HepG2 (cell line): ENCODE data around the gene UTP3. TPM values are rescaled to one million over a fixed set of nuclear protein-coding genes. Genes with fewer than 3 reads are reported as not detected.
"Not testable (repeated sequence)": the region's sequence is repeated elsewhere in the genome, so short reads cannot be mapped to it uniquely, and the experiment has no call there.

Experiments
- ATAC-seq: fragments of 200-7000 bp; cut with Tn5 transposase; 3 replicates; pipeline ENCODE4 v1.9.1; 2020; ENCODE audit warnings: mild to moderate bottlenecking, moderate library complexity
- BruUV-seq: library from RNA; stranded (reverse); fragments of 400-500 nt; replicated peaks from 2 replicates; lab custom pipeline; 2021; lab: Mats Ljungman, UMichigan
- CTCF ChIA-PET: fragments of 300-600 bp; formaldehyde crosslinking; extraction: SDS; loops from one replicate; lab custom pipeline; 2021; ENCODE audit warnings: low total read pairs, inconsistent platforms, low intra/inter-chr PET ratio; lab: Yijun Ruan, JAX
- POLR2A ChIA-PET: fragments of 350-600 bp; sonication (Branson Sonifier 250); formaldehyde crosslinking; loops from one replicate; lab custom pipeline; 2020; ENCODE audit warnings: antibody characterized with exemption, inconsistent platforms; lab: Yijun Ruan, JAX
- DNase-seq: peaks from one replicate; pipeline ENCODE4 v3.0.0-alpha.2; 2015; ENCODE audit warnings: low spot score
- FAIRE-seq: peaks from 3 replicates; lab custom pipeline; 2011; peaks lifted over from hg19 to GRCh38; lab: Jason Lieb, UNC
- H2AFZ ChIP-seq: one replicate; pipeline ENCODE4 v1.6.1; 2011; ENCODE audit warnings: low read length, inconsistent platforms
- H3K27ac ChIP-seq: fragments of 300-600 bp; 3 replicates; pipeline ENCODE4 v1.8.0; 2011; ENCODE audit warnings: mixed run types, mild to moderate bottlenecking, mixed read lengths, low read length, inconsistent platforms; ENCODE audit not compliant: insufficient read depth; ENCODE audit errors: extremely low read length
- H3K27me3 ChIP-seq, 2 experiments: fragments of 200-600 bp in 1 of 2; 2 replicates in 1 of 2; 3 replicates in 1 of 2; pipeline versions ENCODE4 v1.6.0 to v1.8.0; 2011; ENCODE audit warnings: low read length in 2 of 2, mild to moderate bottlenecking in 2 of 2, moderate library complexity in 2 of 2, inconsistent platforms in 1 of 2; ENCODE audit not compliant: insufficient read depth in 2 of 2, control insufficient read depth in 1 of 2
- H3K36me3 ChIP-seq, 2 experiments: fragments of 200-600 bp in 1 of 2; replicated peaks in 1 of 2; 2 replicates in 1 of 2; 3 replicates in 1 of 2; pipeline versions ENCODE4 v1.5.1 to v1.8.0; 2011; ENCODE audit warnings: low read length in 2 of 2, inconsistent platforms in 1 of 2; ENCODE audit not compliant: insufficient read depth in 2 of 2, control insufficient read depth in 1 of 2
- H3K4me1 ChIP-seq: 2 replicates; pipeline ENCODE4 v1.5.1; 2012; ENCODE audit warnings: low read length, inconsistent platforms; ENCODE audit not compliant: insufficient read depth
- H3K4me2 ChIP-seq: 2 replicates; pipeline ENCODE4 v1.6.0; 2011; ENCODE audit warnings: low read depth, low read length, inconsistent platforms
- H3K4me3 ChIP-seq, 3 experiments: fragments of 200-600 bp in 1 of 3; sonication (generic), shearing (Covaris generic) in 1 of 3; replicated peaks in 1 of 3; 2 replicates each; pipeline ENCODE4 v1.5.1; 2011 to 2016; ENCODE audit warnings: low read length in 3 of 3, inconsistent platforms in 2 of 3, low read depth in 2 of 3, mild to moderate bottlenecking in 2 of 3, control low read depth in 1 of 3, mixed read lengths in 1 of 3; ENCODE audit not compliant: insufficient read depth in 1 of 3
- H3K79me2 ChIP-seq: one replicate; pipeline ENCODE4 v1.6.1; 2011; ENCODE audit warnings: low read length, inconsistent platforms; ENCODE audit not compliant: insufficient read depth
- H3K9ac ChIP-seq: 2 replicates; pipeline ENCODE4 v1.6.0; 2011; ENCODE audit warnings: mild to moderate bottlenecking, low read depth, low read length, inconsistent platforms; ENCODE audit not compliant: insufficient read depth
- H3K9me3 ChIP-seq: 2 replicates; pipeline ENCODE4 v1.5.1; 2012; ENCODE audit warnings: mild to moderate bottlenecking, low read length
- H4K20me1 ChIP-seq: 2 replicates; pipeline ENCODE4 v1.6.0; 2011; ENCODE audit warnings: inconsistent platforms, mild to moderate bottlenecking, low read length, moderate library complexity; ENCODE audit not compliant: insufficient read depth
- CTCF ChIP-seq: sonication (generic); formaldehyde crosslinking; IDR thresholded peaks from 2 replicates; pipeline ENCODE4 v1.5.0; 2020; ENCODE audit warnings: mild to moderate bottlenecking, missing genetic modification reagents, moderate library complexity
- GATAD2A ChIP-seq: IDR thresholded peaks from 2 replicates; pipeline ENCODE4 v1.6.1; 2016
- HNF4A ChIP-seq: sonication (generic); formaldehyde crosslinking; IDR thresholded peaks from 2 replicates; pipeline ENCODE4 v1.4.0; 2020; ENCODE audit warnings: missing genetic modification reagents
- HOXA3 ChIP-seq: sonication (generic); formaldehyde crosslinking; IDR thresholded peaks from 2 replicates; pipeline ENCODE4 v1.5.0; 2020; ENCODE audit warnings: missing genetic modification reagents
- NR2F6 ChIP-seq, 2 experiments: IDR thresholded peaks; 2 replicates each; pipeline ENCODE4 v1.6.1; 2016; ENCODE audit warnings: antibody characterized with exemption in 1 of 2, mild to moderate bottlenecking in 1 of 2
- ZBTB33 ChIP-seq: sonication (generic); formaldehyde crosslinking; IDR thresholded peaks from 2 replicates; pipeline ENCODE4 v1.4.0; 2020; ENCODE audit warnings: missing genetic modification reagents
- ZNF281 ChIP-seq: sonication (generic); formaldehyde crosslinking; IDR thresholded peaks from 2 replicates; pipeline ENCODE4 v1.4.0; 2020; ENCODE audit warnings: missing genetic modification reagents, borderline replicate concordance
- ZNF460 ChIP-seq: sonication (generic); formaldehyde crosslinking; IDR thresholded peaks from 2 replicates; pipeline ENCODE4 v1.5.1; 2020; ENCODE audit warnings: missing genetic modification reagents, mild to moderate bottlenecking, borderline replicate concordance
- WGBS: methylation state at CpG from one replicate; pipeline ENCODE4 v1.1.6; 2017; ENCODE audit warnings: low lambda C conversion rate; 5-methylcytosine and 5-hydroxymethylcytosine counted together
- in situ Hi-C: cut with HindIII; loops from 2 replicates; pipeline ENCODE4 v1.10.0; 2017; ENCODE audit warnings: low pct_unique_long_range_greater_than_20kb; ENCODE audit not compliant: extremely low pct_ligation_motif_present
- intact Hi-C: fragments of 100-400 bp; cut with micrococcal nuclease; formaldehyde crosslinking; loops from one replicate; pipeline ENCODE4 v1.10.0; 2022; ENCODE audit not compliant: unreplicated experiment
- polyA plus RNA-seq, 8 experiments: library from polyadenylated mRNA; depleted of rRNA in 3 of 8; stranded (reverse) in 7 of 8; unstranded in 1 of 8; fragments of >200 nt; fragmentation: Illumina TruSeq in 4 of 8; extraction: Trizol in 4 of 8; gene quantifications; 2 replicates each; pipeline versions ENCODE4 v1.2.1 to v1.2.3, GENCODE V29; 2011 to 2016; ENCODE audit warnings: low read depth in 4 of 8, missing spikeins in 1 of 8, mixed read lengths in 1 of 8; ENCODE audit not compliant: insufficient read depth in 1 of 8
- total RNA-seq, 5 experiments: library from RNA; depleted of rRNA; stranded (reverse); fragments of >200 nt; fragmentation: Illumina TruSeq; extraction: Trizol; gene quantifications; 2 replicates each; pipeline ENCODE4 v1.2.3, GENCODE V29; 2016; ENCODE audit warnings: low read depth in 1 of 5
- TF ChIP-seq, protein P1 (sequence below): IDR thresholded peaks from 2 replicates; pipeline ENCODE4 v1.4.0; 2020; ENCODE audit warnings: mild to moderate bottlenecking, missing genetic modification reagents
- TF ChIP-seq, protein P2 (sequence below): sonication (generic); formaldehyde crosslinking; IDR thresholded peaks from 2 replicates; pipeline ENCODE4 v1.5.0; 2020; ENCODE audit warnings: mild to moderate bottlenecking, missing genetic modification reagents

Gene UTP3
- total and polyA plus RNA-seq, 2 of the 13 experiments (the other 11 are each of a cell fraction or from before 2014, with no cell fraction given), result 6.9 to 19.5 TPM

GRCh38 chr4:70735915-70736314, 47.6 kb downstream of the UTP3 start:
- H3K9ac ChIP-seq, H3K79me2 ChIP-seq: not testable (repeated sequence)
- TF ChIP-seq, protein P1, sequence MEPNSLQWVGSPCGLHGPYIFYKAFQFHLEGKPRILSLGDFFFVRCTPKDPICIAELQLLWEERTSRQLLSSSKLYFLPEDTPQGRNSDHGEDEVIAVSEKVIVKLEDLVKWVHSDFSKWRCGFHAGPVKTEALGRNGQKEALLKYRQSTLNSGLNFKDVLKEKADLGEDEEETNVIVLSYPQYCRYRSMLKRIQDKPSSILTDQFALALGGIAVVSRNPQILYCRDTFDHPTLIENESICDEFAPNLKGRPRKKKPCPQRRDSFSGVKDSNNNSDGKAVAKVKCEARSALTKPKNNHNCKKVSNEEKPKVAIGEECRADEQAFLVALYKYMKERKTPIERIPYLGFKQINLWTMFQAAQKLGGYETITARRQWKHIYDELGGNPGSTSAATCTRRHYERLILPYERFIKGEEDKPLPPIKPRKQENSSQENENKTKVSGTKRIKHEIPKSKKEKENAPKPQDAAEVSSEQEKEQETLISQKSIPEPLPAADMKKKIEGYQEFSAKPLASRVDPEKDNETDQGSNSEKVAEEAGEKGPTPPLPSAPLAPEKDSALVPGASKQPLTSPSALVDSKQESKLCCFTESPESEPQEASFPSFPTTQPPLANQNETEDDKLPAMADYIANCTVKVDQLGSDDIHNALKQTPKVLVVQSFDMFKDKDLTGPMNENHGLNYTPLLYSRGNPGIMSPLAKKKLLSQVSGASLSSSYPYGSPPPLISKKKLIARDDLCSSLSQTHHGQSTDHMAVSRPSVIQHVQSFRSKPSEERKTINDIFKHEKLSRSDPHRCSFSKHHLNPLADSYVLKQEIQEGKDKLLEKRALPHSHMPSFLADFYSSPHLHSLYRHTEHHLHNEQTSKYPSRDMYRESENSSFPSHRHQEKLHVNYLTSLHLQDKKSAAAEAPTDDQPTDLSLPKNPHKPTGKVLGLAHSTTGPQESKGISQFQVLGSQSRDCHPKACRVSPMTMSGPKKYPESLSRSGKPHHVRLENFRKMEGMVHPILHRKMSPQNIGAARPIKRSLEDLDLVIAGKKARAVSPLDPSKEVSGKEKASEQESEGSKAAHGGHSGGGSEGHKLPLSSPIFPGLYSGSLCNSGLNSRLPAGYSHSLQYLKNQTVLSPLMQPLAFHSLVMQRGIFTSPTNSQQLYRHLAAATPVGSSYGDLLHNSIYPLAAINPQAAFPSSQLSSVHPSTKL (CRISPR knock-in tag), result 0 out of 2 replicates have a peak, but pooled peaks have one; percentile 19
- TF ChIP-seq HNF4A (CRISPR knock-in tag) (peak; percentile 66), ZNF281 (CRISPR knock-in tag) (peak; percentile 48; the same call in 1 of the 2 replicates), ZBTB33 (CRISPR knock-in tag) (0 out of 2 replicates have a peak, but pooled peaks have one; percentile 9), ZNF460 (CRISPR knock-in tag) (peak; percentile 85), NR2F6 (IDR thresholded peaks at IDR 0.05) (peak; percentile 46; the same call in 1 of the 2 replicates), NR2F6 (CRISPR knock-in tag; IDR thresholded peaks at IDR 0.05) (peak; percentile 64), CTCF (CRISPR knock-in tag) (peak; percentile 42), GATAD2A (0 out of 2 replicates have a peak, but pooled peaks have one; percentile 26), HOXA3 (CRISPR knock-in tag) (0 out of 2 replicates have a peak, but pooled peaks have one; percentile 20)
- TF ChIP-seq, protein P2, sequence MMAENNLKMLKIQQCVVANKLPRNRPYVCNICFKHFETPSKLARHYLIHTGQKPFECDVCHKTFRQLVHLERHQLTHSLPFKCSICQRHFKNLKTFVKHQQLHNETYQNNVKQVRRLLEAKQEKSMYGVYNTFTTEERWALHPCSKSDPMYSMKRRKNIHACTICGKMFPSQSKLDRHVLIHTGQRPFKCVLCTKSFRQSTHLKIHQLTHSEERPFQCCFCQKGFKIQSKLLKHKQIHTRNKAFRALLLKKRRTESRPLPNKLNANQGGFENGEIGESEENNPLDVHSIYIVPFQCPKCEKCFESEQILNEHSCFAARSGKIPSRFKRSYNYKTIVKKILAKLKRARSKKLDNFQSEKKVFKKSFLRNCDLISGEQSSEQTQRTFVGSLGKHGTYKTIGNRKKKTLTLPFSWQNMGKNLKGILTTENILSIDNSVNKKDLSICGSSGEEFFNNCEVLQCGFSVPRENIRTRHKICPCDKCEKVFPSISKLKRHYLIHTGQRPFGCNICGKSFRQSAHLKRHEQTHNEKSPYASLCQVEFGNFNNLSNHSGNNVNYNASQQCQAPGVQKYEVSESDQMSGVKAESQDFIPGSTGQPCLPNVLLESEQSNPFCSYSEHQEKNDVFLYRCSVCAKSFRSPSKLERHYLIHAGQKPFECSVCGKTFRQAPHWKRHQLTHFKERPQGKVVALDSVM (CRISPR knock-in tag), result 0 out of 2 replicates have a peak, but pooled peaks have one; percentile 20

More at GRCh38 chr4:70735915-70736314, 47.6 kb downstream of the UTP3 start:
- in situ Hi-C loops, CTCF ChIA-PET, H4K20me1 ChIP-seq, H3K36me3 ChIP-seq, H3K27ac ChIP-seq, H3K27me3 ChIP-seq, H3K9me3 ChIP-seq, H3K4me2 ChIP-seq, H3K4me3 ChIP-seq, H2AFZ ChIP-seq, FAIRE-seq, BruUV-seq: not testable (repeated sequence)
- ATAC-seq (peak; percentile 53; the same call in 2 of the 3 replicates), DNase-seq (peak; percentile 33)
- intact Hi-C loops, result loop anchor here (2.0 kb wide), 1 partner anchor 31 kb away; no protein-coding TSS in a partner anchor
- H3K4me1 ChIP-seq, result peaks cover 36% of the 10 kb centered on the region
- 51% methylated on average over 2 of the region's 2 CpGs for WGBS
- POLR2A ChIA-PET, result interaction anchor here (1.3 to 2.0 kb wide), 2 partner anchors 30 to 102 kb away, joined by 5 read pairs; no protein-coding TSS in a partner anchor
